Activated CD4-positive, alpha-beta memory T cell treated with anti-CD3 and anti-CD28 coated beads, Interleukin-2, amount 10 ng/mL, durations not matched to agents 7 days and 5 days (primary cell): ENCODE data around the gene S1PR1. TPM values are rescaled to one million over a fixed set of nuclear protein-coding genes. Genes with fewer than 3 reads are reported as not detected.
"Not testable (repeated sequence)": the region's sequence is repeated elsewhere in the genome, so short reads cannot be mapped to it uniquely, and the experiment has no call there.

ENCODE experiments used
- CTCF ChIA-PET: fragments of 350-600 bp; sonication (Branson Sonifier 250); formaldehyde crosslinking; loops from one replicate; lab custom pipeline; 2021; ENCODE audit warnings: antibody characterized with exemption, inconsistent platforms; lab: Charles Lee
- POLR2A ChIA-PET: fragments of 350-600 bp; sonication (Branson Sonifier 250); formaldehyde crosslinking; loops from one replicate; lab custom pipeline; 2021; ENCODE audit warnings: antibody characterized with exemption; lab: Charles Lee
- DNase-seq: peaks from one replicate; pipeline ENCODE4 v3.0.0-alpha.2; 2020
- H3K27ac Mint-ChIP-seq: one replicate; pipeline ENCODE4 v1.8.0; 2021; ENCODE audit warnings: mild to moderate bottlenecking, mixed read lengths
- H3K27me3 Mint-ChIP-seq: one replicate; pipeline ENCODE4 v1.8.0; 2021; ENCODE audit warnings: mixed read lengths
- H3K36me3 Mint-ChIP-seq: one replicate; pipeline ENCODE4 v1.8.0; 2021; ENCODE audit warnings: low read depth, mixed read lengths
- H3K4me1 Mint-ChIP-seq: one replicate; pipeline ENCODE4 v1.8.0; 2021; ENCODE audit warnings: mixed read lengths
- H3K4me3 Mint-ChIP-seq: one replicate; pipeline ENCODE4 v1.8.0; 2021; ENCODE audit warnings: mild to moderate bottlenecking, mixed read lengths
- H3K9me3 Mint-ChIP-seq: one replicate; pipeline ENCODE4 v1.8.0; 2021; ENCODE audit warnings: mixed read lengths
- total RNA-seq, 2 experiments: library from RNA; stranded (reverse); gene quantifications; one replicate each; pipeline ENCODE4 v1.2.3, GENCODE V29; 2021

S1PR1 gene
- total RNA-seq, 2 experiments from 2014 or later, result 219 to 220 TPM

DNA sequence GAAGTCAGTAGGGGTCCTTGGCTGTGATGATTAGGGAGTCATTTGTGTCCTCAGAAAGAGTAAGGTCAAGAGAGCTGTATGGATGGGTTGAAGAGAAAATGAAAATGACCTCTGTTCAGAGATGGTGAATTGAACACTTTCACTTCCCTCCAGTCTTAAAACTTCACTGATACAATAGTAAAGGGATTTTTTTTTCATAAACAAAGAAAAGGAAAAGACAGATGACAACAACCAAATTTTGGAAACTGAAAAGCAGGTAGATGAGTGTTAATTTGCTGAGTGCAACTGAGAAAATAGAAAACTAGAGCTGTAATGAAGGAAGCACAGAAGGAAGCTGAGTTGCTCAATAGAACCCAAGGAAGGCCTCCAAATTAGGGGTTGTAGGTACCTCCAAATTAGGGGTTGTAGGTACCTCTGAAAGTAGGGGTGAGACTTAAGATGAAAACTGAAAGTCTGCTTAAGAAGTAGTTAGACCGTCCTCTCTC lies 14.8 kb upstream of the S1PR1 start:
- H3K27me3 Mint-ChIP-seq, result no peaks in the 10 kb centered on the region
- no peaks in the 10 kb centered on the region for H3K9me3 Mint-ChIP-seq
- peaks cover 13% of the 10 kb centered on the region for H3K36me3 Mint-ChIP-seq
- peaks cover 27% of the 10 kb centered on the region for H3K4me1 Mint-ChIP-seq
- H3K4me3 Mint-ChIP-seq, result peak overlapping the region; percentile 70
- H3K27ac Mint-ChIP-seq, result peak overlapping the region; percentile 78
- CTCF ChIA-PET, result interaction anchor here (1.2 kb wide), 1 partner anchor 12 kb away, joined by 4 read pairs; no protein-coding TSS in a partner anchor
- POLR2A ChIA-PET, result interaction anchor here (1.4 to 5.6 kb wide), 2 partner anchors 14 to 23 kb away, joined by 5 to 38 read pairs; partner anchors contain the start of gene S1PR1
- no peak for DNase-seq

DNA sequence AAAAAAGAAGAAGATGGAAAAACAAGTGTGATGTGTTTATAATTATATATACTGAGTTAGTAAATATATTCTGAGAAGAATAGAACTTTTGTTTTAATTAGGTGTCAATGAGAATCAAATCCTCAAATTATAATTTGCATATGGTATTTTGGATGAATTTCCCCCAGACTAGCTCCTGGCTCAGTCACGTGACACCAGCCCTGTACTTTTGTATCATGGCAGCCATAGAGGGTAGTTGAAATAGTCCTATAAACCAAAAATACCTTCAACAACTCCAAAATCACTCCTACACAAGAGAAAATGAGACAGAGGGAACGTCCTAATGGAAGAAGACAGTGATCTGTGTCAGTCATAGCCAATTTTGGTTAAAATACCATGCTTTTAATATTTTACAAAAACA lies 9.0 kb upstream of the S1PR1 start:
- H3K4me3 Mint-ChIP-seq, result no peak overlapping the region
- ChIA-PET CTCF (interaction anchor here (2.5 kb wide), 1 partner anchor 61 kb away, joined by 5 read pairs; no protein-coding TSS in a partner anchor), POLR2A (interaction anchor here (0.9 to 3.5 kb wide), 4 partner anchors 8 to 61 kb away, joined by 3 to 13 read pairs (median 8); no protein-coding TSS in a partner anchor)
- no peak for DNase-seq
- H3K4me1 Mint-ChIP-seq, result peaks cover 25% of the 10 kb centered on the region
- H3K36me3 Mint-ChIP-seq, result peaks cover 48% of the 10 kb centered on the region
- no peak overlapping the region for H3K27ac Mint-ChIP-seq
- H3K9me3 Mint-ChIP-seq, result peaks cover 8% of the 10 kb centered on the region
- no peaks in the 10 kb centered on the region for H3K27me3 Mint-ChIP-seq

- no peak overlapping the region for H3K4me3 Mint-ChIP-seq
- no peak overlapping the region for H3K27ac Mint-ChIP-seq
- H3K27me3 Mint-ChIP-seq, result no peaks in the 10 kb centered on the region
- ChIA-PET POLR2A (interaction anchor here (0.9 to 3.5 kb wide), 4 partner anchors 7 to 60 kb away, joined by 3 to 13 read pairs (median 8); no protein-coding TSS in a partner anchor), CTCF (interaction anchor here (2.5 kb wide), 1 partner anchor 60 kb away, joined by 5 read pairs; no protein-coding TSS in a partner anchor)
- H3K9me3 Mint-ChIP-seq, result peaks cover 8% of the 10 kb centered on the region
- DNase-seq, result no peak
- peaks cover 33% of the 10 kb centered on the region for H3K4me1 Mint-ChIP-seq
- peaks cover 53% of the 10 kb centered on the region for H3K36me3 Mint-ChIP-seq
Observed at GRCh38 chr1:101228424-101229134, 8.2 kb upstream of the S1PR1 start.

GRCh38 chr1:101232182-101232581 lies 4.6 kb upstream of the S1PR1 start:
- not testable (repeated sequence) for H3K27ac Mint-ChIP-seq, H3K9me3 Mint-ChIP-seq, DNase-seq, H3K4me3 Mint-ChIP-seq, H3K27me3 Mint-ChIP-seq
- ChIA-PET CTCF (interaction anchor here (0.9 to 10.0 kb wide), 3 partner anchors 57 to 126 kb away, joined by 3 to 244 read pairs (median 5); no protein-coding TSS in a partner anchor), POLR2A (interaction anchor here (1.9 to 8.4 kb wide), 2 partner anchors 33 to 53 kb away, joined by 10 to 131 read pairs; no protein-coding TSS in a partner anchor)
- Mint-ChIP-seq H3K36me3 (peaks cover 74% of the 10 kb centered on the region), H3K4me1 (peaks cover 50% of the 10 kb centered on the region)

- peak overlapping the region; percentile 36 for H3K27ac Mint-ChIP-seq
- H3K36me3 Mint-ChIP-seq, result peaks cover 78% of the 10 kb centered on the region
- no peak overlapping the region for H3K4me3 Mint-ChIP-seq
- POLR2A ChIA-PET, result interaction anchor here (0.9 to 8.4 kb wide), 9 partner anchors 12 to 122 kb away, joined by 3 to 131 read pairs (median 10); no protein-coding TSS in a partner anchor
- DNase-seq, result no peak
- H3K27me3 Mint-ChIP-seq, result no peaks in the 10 kb centered on the region
- H3K4me1 Mint-ChIP-seq, result peaks cover 43% of the 10 kb centered on the region
- CTCF ChIA-PET, result interaction anchor here (0.6 to 10.0 kb wide), 5 partner anchors 11 to 105 kb away, joined by 3 to 244 read pairs (median 4); no protein-coding TSS in a partner anchor
- peaks cover 8% of the 10 kb centered on the region for H3K9me3 Mint-ChIP-seq
Observed at GRCh38 chr1:101233495-101233894, 3.3 kb upstream of the S1PR1 start.

- peaks cover 43% of the 10 kb centered on the region for H3K4me1 Mint-ChIP-seq
Observed at GRCh38 chr1:101235216-101235695, 1.6 kb upstream of the S1PR1 start.

GRCh38 chr1:101235696-101236515 lies 913 bp upstream of the S1PR1 start:
- H3K27ac Mint-ChIP-seq, result peak overlapping the region; percentile 98
- peak; percentile 79 for DNase-seq
- CTCF ChIA-PET, result interaction anchor here (0.7 to 10.0 kb wide), 24 partner anchors 22 to 315 kb away, joined by 3 to 244 read pairs (median 3); no protein-coding TSS in a partner anchor
- POLR2A ChIA-PET, result interaction anchor here (0.7 to 15.2 kb wide), 54 partner anchors 8 to 1198 kb away, joined by 3 to 391 read pairs (median 7); partner anchors contain the start of genes DPH5, EXTL2 and SLC30A7
- H3K4me1 Mint-ChIP-seq, result peaks cover 45% of the 10 kb centered on the region
- H3K4me3 Mint-ChIP-seq, result peak overlapping the region; percentile 95
- H3K27me3 Mint-ChIP-seq, result no peaks in the 10 kb centered on the region
- H3K9me3 Mint-ChIP-seq, result peaks cover 8% of the 10 kb centered on the region
- peaks cover 81% of the 10 kb centered on the region for H3K36me3 Mint-ChIP-seq

More at GRCh38 chr1:101235216-101235695, 1.6 kb upstream of the S1PR1 start:
- peaks cover 81% of the 10 kb centered on the region for H3K36me3 Mint-ChIP-seq
- ChIA-PET CTCF (interaction anchor here (0.6 to 10.0 kb wide), 21 partner anchors 13 to 314 kb away, joined by 3 to 244 read pairs (median 4); no protein-coding TSS in a partner anchor), POLR2A (interaction anchor here (0.7 to 15.2 kb wide), 48 partner anchors 9 to 1197 kb away, joined by 3 to 391 read pairs (median 10); partner anchors contain the start of genes DPH5, EXTL2 and SLC30A7)
- peak overlapping the region; percentile 98 for H3K27ac Mint-ChIP-seq
- H3K27me3 Mint-ChIP-seq, result no peaks in the 10 kb centered on the region
- H3K4me3 Mint-ChIP-seq, result peak overlapping the region; percentile 95
- no peak for DNase-seq
- peaks cover 8% of the 10 kb centered on the region for H3K9me3 Mint-ChIP-seq

- POLR2A ChIA-PET, result interaction anchor here (0.6 to 15.2 kb wide), 36 partner anchors 9 to 342 kb away, joined by 3 to 391 read pairs (median 32); partner anchors contain the start of genes DPH5, EXTL2 and SLC30A7
- Mint-ChIP-seq H3K4me3 (peak overlapping the region; percentile 95), H3K4me1 (peaks cover 52% of the 10 kb centered on the region), H3K9me3 (no peaks in the 10 kb centered on the region), H3K27ac (peak overlapping the region; percentile 98), H3K36me3 (peaks cover 79% of the 10 kb centered on the region), H3K27me3 (no peaks in the 10 kb centered on the region)
- no peak for DNase-seq
- CTCF ChIA-PET, result interaction anchor here (0.6 to 10.0 kb wide), 12 partner anchors 52 to 1081 kb away, joined by 3 to 244 read pairs (median 14); partner anchors contain the start of gene DPH5
Observed at GRCh38 chr1:101237229-101237837, 514 bp downstream of the S1PR1 start.

DNA sequence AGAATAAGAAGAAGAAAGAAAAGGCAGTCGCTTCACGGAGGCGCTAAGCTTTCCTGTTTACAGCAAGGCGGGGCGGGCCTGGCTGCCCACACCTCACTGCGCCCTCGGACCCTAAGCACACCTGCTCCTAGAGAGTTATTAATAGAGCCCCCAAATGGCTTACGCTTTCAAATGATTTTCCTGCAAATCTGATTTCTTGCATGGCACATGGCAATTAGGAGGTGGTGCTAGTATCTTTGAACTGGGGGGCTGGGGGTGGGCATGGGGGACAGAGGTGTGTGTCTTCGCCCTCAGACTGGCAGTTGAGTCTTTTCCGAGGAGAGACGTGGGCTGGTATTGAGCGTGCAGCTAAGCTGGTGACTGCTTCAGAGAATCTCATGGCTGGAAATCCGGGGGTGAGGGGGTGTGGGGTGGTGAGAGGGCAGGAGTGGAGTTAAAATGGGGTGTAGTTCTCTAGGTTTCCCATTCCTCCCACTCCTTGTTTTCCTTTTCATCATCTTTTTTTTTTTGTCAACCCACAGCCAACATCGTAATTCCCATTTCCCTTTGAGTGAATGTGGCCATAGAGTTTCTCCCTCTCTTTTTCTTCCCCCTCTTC lies 1.3 kb downstream of the S1PR1 start:
- ChIA-PET POLR2A (interaction anchor here (0.6 to 15.2 kb wide), 38 partner anchors 8 to 407 kb away, joined by 3 to 391 read pairs (median 18); partner anchors contain the start of genes DPH5, EXTL2 and SLC30A7), CTCF (interaction anchor here (0.7 to 10.0 kb wide), 55 partner anchors 10 to 343 kb away, joined by 3 to 244 read pairs (median 5); partner anchors contain the start of gene DPH5)
- H3K4me1 Mint-ChIP-seq, result peaks cover 51% of the 10 kb centered on the region
- peak overlapping the region; percentile 95 for H3K4me3 Mint-ChIP-seq
- H3K36me3 Mint-ChIP-seq, result peaks cover 79% of the 10 kb centered on the region
- peak overlapping the region; percentile 98 for H3K27ac Mint-ChIP-seq
- no peaks in the 10 kb centered on the region for H3K9me3 Mint-ChIP-seq
- DNase-seq, result peak; percentile 65
- H3K27me3 Mint-ChIP-seq, result no peaks in the 10 kb centered on the region

GRCh38 chr1:101238681-101239094 lies 1.9 kb downstream of the S1PR1 start:
- peaks cover 83% of the 10 kb centered on the region for H3K36me3 Mint-ChIP-seq
- H3K4me3 Mint-ChIP-seq, result peak overlapping the region; percentile 95
- no peaks in the 10 kb centered on the region for H3K27me3 Mint-ChIP-seq
- no peaks in the 10 kb centered on the region for H3K9me3 Mint-ChIP-seq
- peak; percentile 90 for DNase-seq
- ChIA-PET CTCF (interaction anchor here (0.7 to 10.0 kb wide), 54 partner anchors 9 to 344 kb away, joined by 3 to 244 read pairs (median 5); partner anchors contain the start of gene DPH5), POLR2A (interaction anchor here (0.6 to 15.2 kb wide), 36 partner anchors 8 to 343 kb away, joined by 3 to 391 read pairs (median 12); partner anchors contain the start of genes DPH5, EXTL2 and SLC30A7)
- H3K4me1 Mint-ChIP-seq, result peaks cover 51% of the 10 kb centered on the region
- H3K27ac Mint-ChIP-seq, result peak overlapping the region; percentile 98
